H1 (cell line): ENCODE data around the gene TNIK. TPM values are rescaled to one million over a fixed set of nuclear protein-coding genes. Genes with fewer than 3 reads are reported as not detected.

Experiments
- CTCF ChIA-PET: fragments of 300-600 bp; sonication (Branson Sonifier 250); formaldehyde crosslinking; loops from one replicate; lab custom pipeline; 2021; ENCODE audit not compliant: partially characterized antibody; lab: Charles Lee
- POLR2A ChIA-PET: fragments of 300-600 bp; sonication (Branson Sonifier 250); formaldehyde crosslinking; loops from one replicate; lab custom pipeline; 2021; ENCODE audit warnings: inconsistent platforms; ENCODE audit not compliant: partially characterized antibody; lab: Charles Lee
- DNase-seq, 2 experiments: peaks; one replicate each; pipeline versions ENCODE4 v3.0.0 to v3.0.0-alpha.2; 2010 to 2022; ENCODE audit warnings: low spot score in 2 of 2, low read depth in 1 of 2, mixed read lengths in 1 of 2
- FAIRE-seq: peaks from 2 replicates; lab custom pipeline; 2011; peaks lifted over from hg19 to GRCh38; lab: Jason Lieb, UNC
- H2AFZ ChIP-seq: 2 replicates; pipeline ENCODE4 v1.8.1; 2012; ENCODE audit warnings: low read length, inconsistent platforms
- H2AK5ac ChIP-seq: 2 replicates; pipeline ENCODE4 v1.6.1; 2013; ENCODE audit warnings: low read depth, low read length
- H2BK120ac ChIP-seq: replicated peaks from 2 replicates; pipeline ENCODE3; 2013; ENCODE audit warnings: low read depth, low read length, inconsistent platforms
- H2BK12ac ChIP-seq: 2 replicates; pipeline ENCODE4 v1.6.1; 2013; ENCODE audit warnings: low read depth, low read length
- H2BK15ac ChIP-seq: 2 replicates; pipeline ENCODE4 v1.6.1; 2013; ENCODE audit warnings: low read length
- H2BK20ac ChIP-seq: 2 replicates; pipeline ENCODE4 v1.6.1; 2013; ENCODE audit warnings: low read length
- H2BK5ac ChIP-seq: 2 replicates; pipeline ENCODE4 v1.6.1; 2013; ENCODE audit warnings: low read depth, low read length
- H3K14ac ChIP-seq: 2 replicates; pipeline ENCODE4 v1.6.1; 2013; ENCODE audit warnings: inconsistent platforms; ENCODE audit not compliant: insufficient read length
- H3K18ac ChIP-seq: 2 replicates; pipeline ENCODE4 v1.6.1; 2013; ENCODE audit warnings: low read length; ENCODE audit errors: extremely low read depth
- H3K23ac ChIP-seq: 2 replicates; pipeline ENCODE4 v1.6.1; 2013; ENCODE audit warnings: inconsistent platforms; ENCODE audit not compliant: insufficient read length
- H3K23me2 ChIP-seq: 2 replicates; pipeline ENCODE4 v1.6.1; 2013; ENCODE audit warnings: low read depth, low read length
- H3K27ac ChIP-seq: 2 replicates; pipeline ENCODE4 v1.6.1; 2011; ENCODE audit warnings: low read depth, low read length, inconsistent platforms
- H3K27me3 ChIP-seq, 4 experiments: replicated peaks in 1 of 4; 1 replicate in 1 of 4; 2 replicates in 3 of 4; pipeline versions ENCODE4 v1.6.1 to v1.8.1; 2011 to 2013; ENCODE audit warnings: low read length in 3 of 4, mild to moderate bottlenecking in 3 of 4, inconsistent platforms in 2 of 4, mixed read lengths in 2 of 4, moderate library complexity in 1 of 4; ENCODE audit not compliant: control insufficient read depth in 3 of 4, insufficient read depth in 3 of 4; ENCODE audit errors: extremely low read depth in 1 of 4
- H3K36me3 ChIP-seq, 4 experiments: 2 replicates each; pipeline versions ENCODE4 v1.6.1 to v1.8.1; 2011 to 2013; ENCODE audit warnings: mild to moderate bottlenecking in 4 of 4, low read length in 3 of 4, moderate library complexity in 2 of 4, control low read depth in 1 of 4, inconsistent platforms in 1 of 4; ENCODE audit not compliant: insufficient read depth in 4 of 4, control insufficient read depth in 2 of 4
- H3K4ac ChIP-seq: replicated peaks from 2 replicates; pipeline ENCODE3; 2013; ENCODE audit warnings: low read length, low read depth, mixed read lengths, inconsistent platforms; ENCODE audit not compliant: insufficient read length
- H3K4me1 ChIP-seq, 4 experiments: replicated peaks in 1 of 4; 1 replicate in 1 of 4; 2 replicates in 3 of 4; pipeline versions ENCODE4 v1.6.1 to v1.8.1; 2011 to 2013; ENCODE audit warnings: low read length in 3 of 4, inconsistent platforms in 2 of 4, mixed read lengths in 1 of 4; ENCODE audit not compliant: insufficient read depth in 4 of 4, control insufficient read depth in 3 of 4
- H3K4me2 ChIP-seq, 2 experiments: 2 replicates each; pipeline versions ENCODE4 v1.6.1 to v1.8.1; 2011 to 2013; ENCODE audit warnings: low read depth in 2 of 2, low read length in 2 of 2, control low read depth in 1 of 2, inconsistent platforms in 1 of 2, mild to moderate bottlenecking in 1 of 2; ENCODE audit not compliant: insufficient read depth in 1 of 2
- H3K4me3 ChIP-seq, 4 experiments: fragments of 200-600, 300-600 bp in 1 of 4; sonication (generic), shearing (Covaris generic), sonication (Bioruptor Twin) in 1 of 4; 2 replicates each; pipeline versions ENCODE4 v1.5.1 to v1.8.1; 2011 to 2016; ENCODE audit warnings: low read length in 4 of 4, low read depth in 3 of 4, control low read depth in 2 of 4, inconsistent platforms in 2 of 4, mild to moderate bottlenecking in 2 of 4, mixed read lengths in 1 of 4, moderate library complexity in 1 of 4; ENCODE audit not compliant: insufficient read depth in 2 of 4; ENCODE audit errors: extremely low read depth in 1 of 4
- H3K56ac ChIP-seq: replicated peaks from 2 replicates; pipeline ENCODE3; 2013; ENCODE audit warnings: low read depth, mild to moderate bottlenecking, mixed read lengths, low read length, inconsistent platforms; ENCODE audit not compliant: insufficient read length
- H3K79me1 ChIP-seq: 2 replicates; pipeline ENCODE4 v1.6.1; 2013; ENCODE audit warnings: low read depth, low read length, control low read depth
- H3K79me2 ChIP-seq, 2 experiments: 2 replicates each; pipeline versions ENCODE4 v1.6.1 to v1.8.1; 2012 to 2013; ENCODE audit warnings: low read length in 2 of 2, mild to moderate bottlenecking in 2 of 2, inconsistent platforms in 1 of 2; ENCODE audit not compliant: insufficient read depth in 2 of 2, control insufficient read depth in 1 of 2
- H3K9ac ChIP-seq, 4 experiments: replicated peaks in 1 of 4; 1 replicate in 1 of 4; 2 replicates in 3 of 4; pipeline versions ENCODE4 v1.6.1 to v1.8.1; 2011 to 2013; ENCODE audit warnings: low read depth in 3 of 4, low read length in 3 of 4, control low read depth in 2 of 4, mild to moderate bottlenecking in 2 of 4, moderate library complexity in 2 of 4, inconsistent platforms in 1 of 4; ENCODE audit errors: extremely low read depth in 1 of 4
- H3K9me3 ChIP-seq, 2 experiments: 2 replicates each; pipeline versions ENCODE4 v1.6.1 to v1.8.1; 2012 to 2013; ENCODE audit warnings: mild to moderate bottlenecking in 2 of 2, moderate library complexity in 2 of 2, control low read depth in 1 of 2, inconsistent platforms in 1 of 2, low read depth in 1 of 2, low read length in 1 of 2, mixed read lengths in 1 of 2; ENCODE audit not compliant: insufficient read depth in 2 of 2
- H4K20me1 ChIP-seq, 2 experiments: replicated peaks in 1 of 2; 2 replicates each; pipeline versions ENCODE3 to v1.8.1; 2011 to 2013; ENCODE audit warnings: inconsistent platforms in 2 of 2, low read length in 2 of 2, mild to moderate bottlenecking in 1 of 2; ENCODE audit not compliant: insufficient read depth in 2 of 2, control insufficient read depth in 1 of 2
- H4K5ac ChIP-seq: 2 replicates; pipeline ENCODE4 v1.6.1; 2013; ENCODE audit warnings: low read length, low read depth, mixed read lengths, inconsistent platforms; ENCODE audit not compliant: insufficient read length
- H4K8ac ChIP-seq: 2 replicates; pipeline ENCODE4 v1.8.0; 2013; ENCODE audit warnings: mild to moderate bottlenecking, moderate library complexity, low read length, inconsistent platforms; ENCODE audit not compliant: insufficient read depth; ENCODE audit errors: extremely low read depth
- H4K91ac ChIP-seq: replicated peaks from 2 replicates; pipeline ENCODE3; 2013; ENCODE audit warnings: low read length, mixed read lengths, inconsistent platforms; ENCODE audit not compliant: insufficient read length
- BRCA1 ChIP-seq: IDR thresholded peaks from 2 replicates; pipeline ENCODE4 v1.6.1; 2012; ENCODE audit warnings: low read depth, low read length, improper control_type of control experiment
- GTF2F1 ChIP-seq: IDR thresholded peaks from 2 replicates; pipeline ENCODE4 v1.6.1; 2012; ENCODE audit warnings: low read depth, low read length, improper control_type of control experiment, borderline replicate concordance
- PHF8 ChIP-seq: fragments of 200-600 bp; sonication (generic); conservative IDR thresholded peaks from 2 replicates; pipeline ENCODE4 v1.7.1; 2012; ENCODE audit warnings: low read depth, mild to moderate bottlenecking, inconsistent platforms, low read length, moderate library complexity
- SAP30 ChIP-seq: fragments of 300-600 bp; sonication (generic); IDR thresholded peaks from 2 replicates; pipeline ENCODE4 v1.7.1; 2012; ENCODE audit warnings: low read length, moderate library complexity, mild to moderate bottlenecking, inconsistent platforms; ENCODE audit not compliant: insufficient read depth, insufficient replicate concordance
- SIRT6 ChIP-seq: IDR thresholded peaks from one replicate; pipeline ENCODE4 v1.7.1; 2012; ENCODE audit warnings: low read length, inconsistent platforms
- TAF7 ChIP-seq: optimal IDR thresholded peaks from 2 replicates; pipeline ENCODE3; 2011; ENCODE audit warnings: low read depth, mild to moderate bottlenecking, inconsistent platforms, low read length, moderate library complexity, borderline replicate concordance
- TCF12 ChIP-seq: IDR thresholded peaks from 2 replicates; pipeline ENCODE4 v1.6.1; 2011; ENCODE audit warnings: low read depth, mild to moderate bottlenecking, low read length
- WGBS, 2 experiments: shearing (Covaris generic) in 1 of 2; methylation state at CpG; one replicate each; pipeline versions ENCODE4 v1.1.6 to v1.1.7; 2013 to 2015; ENCODE audit warnings: low lambda C conversion rate in 2 of 2, mixed read lengths in 2 of 2, inconsistent platforms in 1 of 2, low coverage in 1 of 2, missing lambda C conversion rate in 1 of 2; ENCODE audit not compliant: insufficient replicate concordance in 2 of 2, insufficient coverage in 1 of 2, insufficient read length in 1 of 2; ENCODE audit errors: extremely low coverage in 1 of 2, missing lambda C conversion rate in 1 of 2; 5-methylcytosine and 5-hydroxymethylcytosine counted together
- polyA plus RNA-seq, 7 experiments: library from polyadenylated mRNA; depleted of rRNA in 3 of 7; stranded (reverse) in 5 of 7; unstranded in 2 of 7; fragments of >200 nt in 5 of 7; fragments of 200-250 nt in 2 of 7; gene quantifications; 1 replicate in 5 of 7; 2 replicates in 1 of 7; 4 replicates in 1 of 7; pipeline versions ENCODE4 v1.2.1 to v1.2.3, GENCODE V29; 2011 to 2013; ENCODE audit warnings: missing spikeins in 2 of 7, mixed read lengths in 2 of 7
- total RNA-seq: library from RNA; stranded (reverse); fragmentation: NEBNext Ultra II Directional; extraction: Animal tissue kit (Norgen Biotek cat#: 25700); gene quantifications from 2 replicates; pipeline ENCODE4 v1.2.1, GENCODE V29; 2021

Gene TNIK
- total and polyA plus RNA-seq, 2 of the 8 experiments (the other 6 are each of a cell fraction or from before 2014, with no cell fraction given), result 7.4 to 42.0 TPM

DNA sequence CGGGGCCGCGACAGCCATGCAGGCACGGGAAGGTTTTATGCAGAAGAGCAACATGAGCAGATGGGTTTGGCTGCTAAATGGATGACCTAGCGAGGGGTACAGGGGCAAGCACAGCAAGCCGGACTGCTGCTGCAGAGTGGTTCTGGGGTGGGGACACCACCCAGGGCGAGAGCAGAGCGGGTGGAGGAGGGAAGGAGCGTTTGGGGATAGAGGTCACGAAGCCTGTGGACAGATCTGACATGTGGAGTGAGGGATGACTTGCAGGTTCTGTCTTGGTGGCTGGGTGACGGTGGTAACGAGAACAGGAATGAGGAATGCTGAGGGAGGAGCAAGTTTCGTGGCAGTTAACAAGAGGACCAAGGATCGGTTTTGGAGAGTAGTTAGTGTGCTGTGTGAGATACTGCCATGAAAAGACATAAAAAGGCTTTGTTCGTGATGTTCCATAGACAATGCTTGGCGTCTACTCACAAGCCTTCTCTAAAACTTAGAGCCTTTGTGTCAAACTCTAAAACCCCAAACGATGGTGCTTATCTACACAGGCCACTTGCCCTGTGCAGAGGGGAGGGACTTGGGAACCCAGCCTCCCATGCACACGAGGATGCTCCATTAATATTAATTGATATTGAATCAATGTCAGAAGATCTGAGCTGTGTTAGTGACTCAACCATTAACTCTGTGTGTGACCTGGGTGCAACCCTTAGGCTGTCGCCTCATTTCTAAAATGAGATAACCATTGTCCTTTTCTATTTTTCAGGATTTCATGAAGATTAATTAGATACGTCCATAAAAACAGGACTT is 301.0 kb downstream of the TNIK start:
- Histone ChIP-seq H4K5ac (no peak overlapping the region), H4K91ac (no peak overlapping the region), H3K4me3 (no peak overlapping the region), H3K36me3 (peaks cover 0 to 11% (median 0%) of the 10 kb centered on the region in 4 experiments; a peak in 2 of 8 replicates), H4K8ac (no peak overlapping the region), H2BK15ac (no peak overlapping the region), H2BK20ac (no peak overlapping the region), H3K23ac (no peak overlapping the region), H2AK5ac (no peak overlapping the region), H3K18ac (no peak overlapping the region), H3K79me2 (no peaks in the 10 kb centered on the region), H3K79me1 (no peaks in the 10 kb centered on the region), H2BK120ac (no peak overlapping the region), H3K9me3 (peaks cover 5 to 7% of the 10 kb centered on the region in 2 experiments), H3K56ac (no peak overlapping the region), H3K4me2 (no peak overlapping the region), H4K20me1 (no peaks in the 10 kb centered on the region), H2BK12ac (no peak overlapping the region), H2BK5ac (no peak overlapping the region), H3K9ac (no peak overlapping the region), H3K27ac (no peak overlapping the region), H3K23me2 (no peaks in the 10 kb centered on the region), H2AFZ (no peak overlapping the region), H3K27me3 (no peaks in the 10 kb centered on the region), H3K4ac (no peak overlapping the region), H3K4me1 (no peaks in the 10 kb centered on the region), H3K14ac (no peak overlapping the region)
- no peak for FAIRE-seq
- ChIA-PET POLR2A (no interaction called here), CTCF (interaction anchor here (1.0 to 1.4 kb wide), 2 partner anchors 110 to 294 kb away, joined by 3 read pairs; no protein-coding TSS in a partner anchor)
- 88% methylated on average over 20 of the region's 20 CpGs; no CpG with 5 or more reads in 1 of the 2 experiments for WGBS, 2 experiments
- no peak for DNase-seq
- no peak for TF ChIP-seq TCF12
- no peak for TF ChIP-seq GTF2F1
- TF ChIP-seq SIRT6, result no peak
- TF ChIP-seq SAP30, result no peak
- TF ChIP-seq BRCA1, result no peak
- TF ChIP-seq PHF8, result no peak
- no peak for TF ChIP-seq TAF7
